ENCODE measurements around the gene PLCH1.

DNA sequence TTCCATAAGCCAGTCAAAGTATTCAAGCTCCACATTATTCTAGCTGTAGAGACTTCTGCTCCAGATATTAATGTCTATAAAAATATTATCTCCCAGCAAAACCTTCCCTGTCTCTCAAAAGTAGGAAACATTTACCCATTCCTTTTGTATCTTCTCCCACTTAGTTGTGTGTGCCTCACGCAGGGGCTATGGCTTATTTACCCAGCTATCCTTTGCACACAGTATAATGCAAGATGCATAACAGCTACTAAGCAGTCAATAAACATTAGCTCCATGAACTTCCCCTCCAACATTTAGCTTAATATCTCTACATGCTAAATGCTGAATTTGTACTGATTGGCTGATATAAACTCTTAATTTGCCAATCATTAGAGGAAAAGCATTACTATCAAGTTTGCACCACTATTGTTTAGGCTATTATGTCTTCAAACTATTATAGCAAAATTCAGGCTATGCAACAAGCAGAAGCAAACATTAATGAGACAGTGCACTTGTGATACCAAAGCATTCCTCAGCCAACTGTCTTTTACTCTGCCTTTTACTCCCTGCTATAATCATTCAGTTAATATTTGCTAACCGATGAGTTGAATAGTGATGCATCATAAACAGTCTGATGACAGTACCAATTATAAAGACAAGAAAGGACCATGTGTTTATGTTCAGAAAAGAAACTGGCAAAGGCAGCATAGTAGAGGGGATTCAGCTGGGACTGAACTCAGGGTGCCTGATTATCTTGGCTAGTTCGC lies 81.2 kb downstream of the PLCH1 start:
- TF ChIP-seq CTCF (tag by site-specific recombination; IDR thresholded peaks at IDR 0.05) = no peak
- no peak for TF ChIP-seq ZNF549 (tag by site-specific recombination; IDR thresholded peaks at IDR 0.05)
- TF ChIP-seq, protein P1, sequence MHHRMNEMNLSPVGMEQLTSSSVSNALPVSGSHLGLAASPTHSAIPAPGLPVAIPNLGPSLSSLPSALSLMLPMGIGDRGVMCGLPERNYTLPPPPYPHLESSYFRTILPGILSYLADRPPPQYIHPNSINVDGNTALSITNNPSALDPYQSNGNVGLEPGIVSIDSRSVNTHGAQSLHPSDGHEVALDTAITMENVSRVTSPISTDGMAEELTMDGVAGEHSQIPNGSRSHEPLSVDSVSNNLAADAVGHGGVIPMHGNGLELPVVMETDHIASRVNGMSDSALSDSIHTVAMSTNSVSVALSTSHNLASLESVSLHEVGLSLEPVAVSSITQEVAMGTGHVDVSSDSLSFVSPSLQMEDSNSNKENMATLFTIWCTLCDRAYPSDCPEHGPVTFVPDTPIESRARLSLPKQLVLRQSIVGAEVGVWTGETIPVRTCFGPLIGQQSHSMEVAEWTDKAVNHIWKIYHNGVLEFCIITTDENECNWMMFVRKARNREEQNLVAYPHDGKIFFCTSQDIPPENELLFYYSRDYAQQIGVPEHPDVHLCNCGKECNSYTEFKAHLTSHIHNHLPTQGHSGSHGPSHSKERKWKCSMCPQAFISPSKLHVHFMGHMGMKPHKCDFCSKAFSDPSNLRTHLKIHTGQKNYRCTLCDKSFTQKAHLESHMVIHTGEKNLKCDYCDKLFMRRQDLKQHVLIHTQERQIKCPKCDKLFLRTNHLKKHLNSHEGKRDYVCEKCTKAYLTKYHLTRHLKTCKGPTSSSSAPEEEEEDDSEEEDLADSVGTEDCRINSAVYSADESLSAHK (tag by site-specific recombination; IDR thresholded peaks at IDR 0.05) = no peak
- no peak for TF ChIP-seq ZNF114 (tag by site-specific recombination; IDR thresholded peaks at IDR 0.05)
- TF ChIP-seq ZNF221 (tag by site-specific recombination; IDR thresholded peaks at IDR 0.05; ENCODE audit: borderline replicate concordance) = no peak
- no peak for TF ChIP-seq ZBTB11 (tag by site-specific recombination; conservative IDR thresholded peaks at IDR 0.05; ENCODE audit: low read depth)
- TF ChIP-seq ZNF274 (IDR thresholded peaks at IDR 0.05; ENCODE audit: low read length) = no peak
- TF ChIP-seq ZNF274 (tag by site-specific recombination; IDR thresholded peaks at IDR 0.05; ENCODE audit: borderline replicate concordance) = no peak
- no peak for TF ChIP-seq FEZF1 (tag by site-specific recombination; IDR thresholded peaks at IDR 0.05)
- TF ChIP-seq ZNF560 (tag by site-specific recombination; IDR thresholded peaks at IDR 0.05; ENCODE audit: borderline replicate concordance) = no peak
- TF ChIP-seq ZNF239 (tag by site-specific recombination; IDR thresholded peaks at IDR 0.05) = no peak
